ENCODE results near the gene CCDC152.
"Not testable (repeated sequence)": the region's sequence is repeated elsewhere in the genome, so short reads cannot be mapped to it uniquely, and the experiment has no call there.

CCDC152 gene

DNA sequence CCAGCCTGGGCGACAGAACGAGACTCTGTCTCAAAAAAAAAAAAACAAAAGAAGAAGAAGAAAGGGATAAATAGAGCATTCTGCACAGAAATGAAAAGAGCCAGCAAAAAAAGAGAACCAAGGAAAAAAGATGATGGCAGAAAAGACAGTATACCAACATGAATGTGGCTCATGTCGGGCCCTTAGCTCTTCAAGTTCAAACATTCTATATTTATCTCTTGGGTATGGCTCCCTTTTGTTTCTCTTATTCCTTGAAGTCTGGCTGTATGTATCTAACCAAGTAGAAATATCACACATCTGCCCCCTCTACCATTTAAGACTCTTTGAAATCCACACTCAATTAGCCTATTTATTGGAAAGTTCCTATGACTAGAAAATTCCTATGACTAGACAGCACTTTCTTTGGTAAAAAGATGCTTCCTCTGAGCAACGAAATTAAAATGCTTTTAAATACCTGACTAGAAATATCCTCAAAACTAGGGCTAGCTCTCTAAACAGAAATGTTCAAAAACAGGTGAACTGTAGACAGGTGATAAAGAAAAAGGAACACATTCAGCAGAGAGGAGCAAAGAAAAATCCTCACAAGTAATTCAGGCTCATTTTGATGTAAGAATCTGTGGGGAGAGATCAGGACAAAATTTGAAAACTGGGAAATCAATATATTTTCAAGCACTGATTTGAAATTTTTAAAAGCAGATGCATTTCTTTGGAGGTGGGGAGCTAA, 52.4 kb downstream of the CCDC152 start:
- TF ChIP-seq, protein P1, sequence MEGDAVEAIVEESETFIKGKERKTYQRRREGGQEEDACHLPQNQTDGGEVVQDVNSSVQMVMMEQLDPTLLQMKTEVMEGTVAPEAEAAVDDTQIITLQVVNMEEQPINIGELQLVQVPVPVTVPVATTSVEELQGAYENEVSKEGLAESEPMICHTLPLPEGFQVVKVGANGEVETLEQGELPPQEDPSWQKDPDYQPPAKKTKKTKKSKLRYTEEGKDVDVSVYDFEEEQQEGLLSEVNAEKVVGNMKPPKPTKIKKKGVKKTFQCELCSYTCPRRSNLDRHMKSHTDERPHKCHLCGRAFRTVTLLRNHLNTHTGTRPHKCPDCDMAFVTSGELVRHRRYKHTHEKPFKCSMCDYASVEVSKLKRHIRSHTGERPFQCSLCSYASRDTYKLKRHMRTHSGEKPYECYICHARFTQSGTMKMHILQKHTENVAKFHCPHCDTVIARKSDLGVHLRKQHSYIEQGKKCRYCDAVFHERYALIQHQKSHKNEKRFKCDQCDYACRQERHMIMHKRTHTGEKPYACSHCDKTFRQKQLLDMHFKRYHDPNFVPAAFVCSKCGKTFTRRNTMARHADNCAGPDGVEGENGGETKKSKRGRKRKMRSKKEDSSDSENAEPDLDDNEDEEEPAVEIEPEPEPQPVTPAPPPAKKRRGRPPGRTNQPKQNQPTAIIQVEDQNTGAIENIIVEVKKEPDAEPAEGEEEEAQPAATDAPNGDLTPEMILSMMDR (IDR thresholded peaks at IDR 0.05; ENCODE audit: borderline replicate concordance, control extremely low read depth, extremely low read depth, insufficient read depth, missing control alignments) = no peak
- no peak for DNase-seq (ENCODE audit: low spot score)
- in situ Hi-C loops (cut with MboI; ENCODE audit: low sequenced_read_pairs, unreplicated experiment) = no loop called here

DNA sequence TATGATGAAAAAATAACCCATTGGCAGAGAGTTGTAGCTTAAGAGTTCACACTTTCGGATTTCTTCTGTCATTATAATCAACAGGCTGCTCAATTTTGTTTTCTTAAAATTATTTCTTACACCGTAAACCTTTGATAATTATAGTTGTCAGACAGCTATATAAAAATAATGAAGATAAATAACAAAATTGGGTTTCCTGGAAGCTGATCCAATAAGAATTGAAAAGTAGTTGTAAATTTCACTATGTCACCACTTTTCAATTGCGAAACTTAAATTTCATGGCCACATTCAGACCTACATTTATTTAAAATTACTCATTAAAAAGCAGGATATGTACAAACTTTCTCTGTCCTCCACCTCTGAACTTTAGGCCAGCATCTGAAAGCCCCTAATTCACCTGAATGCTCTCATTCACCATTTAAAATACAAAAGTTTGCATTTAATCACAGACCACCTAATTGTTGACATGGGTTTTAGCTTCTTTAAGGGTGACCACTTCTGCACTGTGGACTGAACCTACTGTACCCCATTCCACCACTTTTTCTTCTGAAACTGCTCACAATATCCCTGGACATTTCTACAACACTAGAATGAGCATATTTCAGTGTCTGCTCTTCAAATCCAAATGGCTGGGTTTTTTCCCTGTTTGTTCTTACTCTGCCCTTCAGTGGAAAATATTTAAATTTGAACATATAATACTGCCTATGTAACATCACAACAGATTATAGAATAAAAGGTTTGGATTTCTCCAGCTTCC, 54.4 kb downstream of the CCDC152 start:
- TF ChIP-seq, protein P1 (IDR thresholded peaks at IDR 0.05; ENCODE audit: borderline replicate concordance, control extremely low read depth, extremely low read depth, insufficient read depth, missing control alignments) = no peak
- in situ Hi-C loops (cut with MboI; ENCODE audit: low sequenced_read_pairs, unreplicated experiment) = no loop called here
- no peak for DNase-seq (ENCODE audit: low spot score)

DNA sequence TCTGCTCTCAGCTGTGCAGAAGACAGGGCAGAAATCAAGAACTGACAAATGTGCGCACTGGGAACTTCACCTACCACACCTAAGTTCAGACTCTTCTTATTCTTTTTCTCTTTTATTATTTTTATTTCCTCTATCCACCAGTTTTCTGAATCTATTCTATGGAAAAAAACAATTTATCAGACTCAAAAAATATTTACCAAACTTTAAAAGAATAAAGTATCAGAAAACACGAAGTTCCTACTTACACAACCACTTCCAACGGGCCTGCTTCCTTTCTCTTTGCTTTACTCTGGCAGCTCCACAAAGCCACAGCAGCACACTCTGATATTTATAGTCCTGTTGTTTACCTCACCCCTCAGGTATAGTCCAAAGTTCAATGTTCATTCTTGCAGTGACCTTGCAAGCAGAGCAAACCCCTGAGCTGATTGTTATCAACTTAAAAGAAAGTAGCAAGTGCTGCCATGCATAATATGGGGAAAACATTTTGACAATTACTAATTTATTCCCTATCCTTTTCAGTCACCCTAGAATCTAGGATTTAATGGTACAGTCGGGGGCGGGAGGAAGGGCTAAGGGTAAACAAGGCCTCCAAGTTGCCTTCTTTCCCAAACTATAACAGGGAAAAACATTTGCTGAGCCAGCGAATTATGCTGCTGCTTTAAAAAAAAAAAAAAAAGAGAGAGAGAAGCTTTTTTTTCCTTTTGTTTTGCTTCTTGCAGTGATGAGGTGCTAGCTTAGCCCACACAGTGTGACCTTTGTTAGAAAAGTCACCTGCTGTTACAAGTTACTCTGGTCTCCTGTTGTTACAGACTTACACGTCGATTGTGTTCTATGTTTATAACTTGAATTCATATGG, 55.2 kb downstream of the CCDC152 start, which contains the start of gene SELENOP:
SELENOP (minus strand) TSS at position 302 of the 856 bp plus-strand sequence. CDS start 3,539 bp downstream, outside the sequence.
- TF ChIP-seq, protein P1 (IDR thresholded peaks at IDR 0.05; ENCODE audit: borderline replicate concordance, control extremely low read depth, extremely low read depth, insufficient read depth, missing control alignments) = no peak
- DNase-seq (ENCODE audit: low spot score) = no peak
- in situ Hi-C loops (cut with MboI; ENCODE audit: low sequenced_read_pairs, unreplicated experiment) = no loop called here

DNA sequence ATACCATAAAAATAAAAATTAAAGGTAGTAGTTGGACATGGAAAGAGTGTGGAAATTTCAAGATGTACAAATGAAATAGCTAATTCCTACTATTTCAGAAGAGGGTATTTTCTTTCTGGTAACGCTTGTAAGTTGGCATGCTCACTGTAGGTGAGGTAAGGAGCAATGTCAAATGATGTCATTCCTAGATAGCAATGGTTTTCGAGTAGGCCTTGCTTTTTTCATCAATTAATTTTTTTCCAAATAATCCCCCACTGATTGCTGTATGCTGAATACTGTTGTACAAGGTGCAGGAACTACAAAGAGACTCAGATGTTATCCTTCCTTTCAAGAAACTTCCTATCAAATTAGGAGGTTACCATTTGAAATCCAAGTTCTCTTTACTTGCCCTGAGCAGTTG, 56.0 kb downstream of the CCDC152 start:
- in situ Hi-C loops (cut with MboI; ENCODE audit: low sequenced_read_pairs, unreplicated experiment) = no loop called here

GRCh38 chr5:42813533-42813932, 56.9 kb downstream of the CCDC152 start:
- DNase-seq (ENCODE audit: low spot score) = no peak
- TF ChIP-seq, protein P1 (IDR thresholded peaks at IDR 0.05; ENCODE audit: borderline replicate concordance, control extremely low read depth, extremely low read depth, insufficient read depth, missing control alignments) = no peak
- in situ Hi-C loops (cut with MboI; ENCODE audit: low sequenced_read_pairs, unreplicated experiment) = no loop called here

More for the DNA sequence above, 56.0 kb downstream of the CCDC152 start:
- no peak for DNase-seq (ENCODE audit: low spot score)
- TF ChIP-seq, protein P1 (IDR thresholded peaks at IDR 0.05; ENCODE audit: borderline replicate concordance, control extremely low read depth, extremely low read depth, insufficient read depth, missing control alignments) = no peak

- not testable (repeated sequence) for DNase-seq (ENCODE audit: low spot score)
Observed at GRCh38 chr5:42816546-42816945, 59.9 kb downstream of the CCDC152 start.

More at GRCh38 chr5:42816546-42816945, 59.9 kb downstream of the CCDC152 start:
- in situ Hi-C loops (cut with MboI; ENCODE audit: low sequenced_read_pairs, unreplicated experiment) = not testable (repeated sequence)
